IPS-18c (cell line): ENCODE data around the gene DPYD.

Source experiments
- H3K4me3 ChIP-seq: 2 replicates; pipeline ENCODE4 v1.7.0; 2013; ENCODE audit warnings: low read depth, mild to moderate bottlenecking, low read length, moderate library complexity; ENCODE audit not compliant: insufficient read depth
- H3K9me3 ChIP-seq: one replicate; pipeline ENCODE4 v1.6.1; 2013; ENCODE audit warnings: mild to moderate bottlenecking, low read length, moderate library complexity; ENCODE audit not compliant: control insufficient read depth, insufficient read depth

DPYD gene

DNA sequence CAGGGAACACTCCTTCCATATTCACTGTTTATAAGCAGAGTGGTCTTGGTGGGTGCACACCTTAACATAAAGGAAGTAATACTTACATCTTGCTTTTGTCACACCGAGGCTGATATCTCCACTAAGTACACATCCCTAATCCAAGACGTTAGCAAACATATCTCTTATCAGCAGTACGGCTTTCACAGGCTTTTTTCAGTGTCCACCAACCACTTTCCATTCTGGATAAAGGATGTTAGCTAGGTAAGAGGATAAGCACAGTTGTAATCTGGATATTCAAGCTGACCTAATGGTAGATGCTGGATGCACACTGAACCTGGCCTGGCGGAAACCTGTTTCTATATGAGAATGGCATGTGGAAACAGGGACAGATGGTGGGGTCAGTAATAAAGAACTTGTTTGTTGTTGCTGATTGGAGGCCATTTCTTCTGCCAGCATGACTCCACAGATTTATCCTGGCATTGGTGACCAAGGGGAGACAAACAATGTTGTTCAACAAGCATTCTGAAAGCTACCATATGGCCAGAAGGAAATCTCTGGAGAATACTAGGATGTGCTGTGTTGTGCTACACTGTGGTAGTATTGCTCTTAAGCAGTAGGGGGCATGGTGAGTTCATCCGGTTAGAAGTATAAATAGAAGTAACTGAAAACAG lies 782.8 kb downstream of the DPYD start:
- Histone ChIP-seq H3K4me3 (no peak overlapping the region), H3K9me3 (no peaks in the 10 kb centered on the region)

DNA sequence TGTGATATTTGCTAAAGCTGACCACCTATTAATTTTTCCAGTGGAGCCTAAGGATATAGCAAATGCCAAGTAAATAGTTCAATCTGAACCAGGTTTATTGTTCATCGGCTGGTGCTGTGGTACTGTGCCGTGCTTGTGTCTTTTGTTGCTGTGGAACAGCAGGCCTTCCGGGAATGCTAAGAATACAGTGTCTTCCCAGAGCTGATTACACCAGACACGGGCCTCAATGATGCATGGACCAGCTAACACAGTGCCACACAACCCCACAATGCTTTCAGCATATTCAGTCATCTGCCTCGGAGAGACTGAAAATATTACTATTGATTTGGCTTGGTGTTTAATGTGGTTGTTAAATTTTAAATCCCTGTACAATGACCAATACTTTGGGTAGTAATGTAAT lies 783.8 kb downstream of the DPYD start:
- no peaks in the 10 kb centered on the region for H3K9me3 ChIP-seq
- H3K4me3 ChIP-seq, result no peak overlapping the region

DNA sequence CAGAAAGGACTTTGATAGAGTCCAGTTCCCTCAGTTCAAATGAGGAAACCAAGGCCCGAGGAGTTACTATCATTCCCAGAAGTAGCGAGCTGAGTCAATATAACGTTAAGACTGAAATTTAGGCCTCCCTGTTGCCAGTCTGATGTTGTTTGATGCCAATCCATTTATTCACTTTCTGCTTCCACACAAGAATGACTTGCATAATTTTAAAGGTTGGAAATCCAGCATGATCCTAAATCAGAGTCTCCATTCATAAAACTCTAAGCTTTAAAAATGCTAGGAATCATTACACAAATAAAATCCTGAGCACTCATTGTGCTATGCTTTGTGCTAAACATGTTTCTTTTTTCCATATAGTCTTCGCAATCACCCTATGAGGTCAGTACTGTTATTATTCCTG lies 784.9 kb downstream of the DPYD start:
- Histone ChIP-seq H3K4me3 (no peak overlapping the region), H3K9me3 (no peaks in the 10 kb centered on the region)

DNA sequence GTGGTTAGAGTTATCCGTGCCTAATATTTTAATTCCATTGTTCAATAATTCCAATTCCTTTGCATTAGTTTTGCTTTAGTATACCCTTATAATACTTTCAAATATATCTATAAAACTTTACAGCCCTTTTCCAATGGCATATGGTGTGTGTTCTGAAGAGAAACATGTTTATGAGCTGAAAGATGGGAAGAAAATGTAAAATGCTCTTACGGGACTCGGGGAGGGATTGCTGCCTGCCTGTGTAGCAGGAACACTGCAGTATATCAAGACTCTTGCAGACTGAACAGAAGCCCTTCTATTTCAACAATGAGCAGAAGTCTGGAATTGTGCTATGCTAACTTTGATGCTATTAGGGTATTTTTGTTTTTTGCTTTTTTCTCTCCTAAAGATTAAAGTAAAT lies 792.4 kb downstream of the DPYD start:
- Histone ChIP-seq H3K4me3 (no peak overlapping the region), H3K9me3 (no peaks in the 10 kb centered on the region)

- Histone ChIP-seq H3K9me3 (no peaks in the 10 kb centered on the region), H3K4me3 (no peak overlapping the region)
These were observed 797.0 kb downstream of the DPYD start for GRCh38 chr1:97123717-97124431.

DNA sequence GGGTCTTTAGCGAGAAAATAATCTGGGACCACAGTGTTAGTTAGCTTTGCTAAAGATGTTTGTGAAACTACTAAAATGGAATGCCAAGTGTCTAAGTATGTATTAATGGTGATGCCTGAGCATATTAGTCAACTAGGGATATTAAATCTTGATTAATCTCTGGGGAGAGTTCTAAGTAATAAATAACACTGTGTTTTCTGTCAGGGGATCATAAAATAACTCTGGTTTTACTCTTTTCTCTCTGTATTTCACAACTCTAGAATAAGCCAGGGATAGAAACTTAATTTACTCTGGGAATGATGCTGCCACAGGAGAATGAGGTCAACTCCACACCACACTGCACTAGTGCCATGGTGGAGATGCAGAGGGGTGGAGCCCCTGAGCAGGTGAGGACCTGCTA lies 800.0 kb downstream of the DPYD start:
- Histone ChIP-seq H3K9me3 (no peaks in the 10 kb centered on the region), H3K4me3 (no peak overlapping the region)

DNA sequence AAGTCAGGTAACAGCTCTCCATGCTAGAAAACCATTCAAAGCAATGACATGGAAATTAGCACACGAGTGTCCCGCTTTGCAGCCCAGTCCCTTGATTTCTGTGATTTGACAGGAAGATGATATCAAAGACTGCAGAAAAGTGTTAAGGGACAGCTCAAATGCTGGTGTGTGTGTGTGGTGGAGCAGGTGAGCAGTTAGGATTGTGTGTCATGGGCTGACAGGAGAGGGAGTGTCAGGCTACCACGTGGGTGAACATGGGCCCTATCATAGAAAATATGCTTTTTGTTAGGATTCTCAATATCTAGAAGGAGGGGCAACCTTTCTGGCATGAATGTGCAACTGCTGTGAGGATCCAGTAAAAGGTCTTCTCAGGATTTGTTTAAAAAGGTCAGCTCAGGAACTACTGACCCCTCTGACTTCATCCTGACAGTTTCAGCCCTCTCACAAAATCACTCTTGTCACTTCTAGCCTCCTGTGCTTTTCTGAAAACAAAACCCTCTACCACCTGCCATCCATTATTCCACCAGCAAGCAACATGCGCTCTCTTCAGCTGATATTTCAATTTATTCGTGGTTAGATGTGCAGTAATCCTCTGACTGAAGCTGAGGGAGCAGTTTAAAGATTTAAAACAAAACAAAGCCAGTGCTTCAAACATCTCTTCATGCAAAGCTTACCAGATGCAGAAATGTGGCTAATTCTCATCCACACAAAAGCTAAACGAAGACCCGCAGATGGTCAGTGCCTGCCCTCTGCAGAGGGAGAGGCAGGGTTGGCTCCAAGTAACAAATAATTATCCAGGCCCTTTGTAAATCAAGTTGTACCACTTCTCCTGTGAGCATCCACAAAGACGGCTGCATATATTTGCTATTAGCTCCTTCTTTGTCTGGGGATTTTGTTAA lies 801.3 kb downstream of the DPYD start:
- Histone ChIP-seq H3K4me3 (no peak overlapping the region), H3K9me3 (no peaks in the 10 kb centered on the region)

GRCh38 chr1:97114842-97115241 lies 806.0 kb downstream of the DPYD start:
- no peak overlapping the region for H3K4me3 ChIP-seq
- H3K9me3 ChIP-seq, result no peaks in the 10 kb centered on the region

DNA sequence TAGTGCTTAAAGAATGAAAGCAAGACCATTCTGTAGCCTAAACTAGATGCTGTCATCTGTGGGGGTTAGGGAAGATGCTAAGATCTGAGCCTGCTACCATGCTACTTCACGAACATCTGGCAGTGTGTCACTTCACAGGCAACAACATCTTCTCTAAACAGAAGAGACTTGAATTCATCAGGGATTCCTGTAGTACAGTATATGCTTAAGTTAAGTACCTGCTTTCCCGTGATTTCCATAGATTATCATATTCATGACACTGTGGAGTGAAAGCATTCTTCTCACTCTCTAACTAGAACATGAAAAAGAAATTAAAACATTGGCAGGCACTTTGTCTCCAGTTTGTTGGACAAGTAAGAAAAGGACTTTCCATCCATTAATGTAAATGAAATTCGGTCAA lies 808.4 kb downstream of the DPYD start:
- Histone ChIP-seq H3K4me3 (no peak overlapping the region), H3K9me3 (no peaks in the 10 kb centered on the region)

DNA sequence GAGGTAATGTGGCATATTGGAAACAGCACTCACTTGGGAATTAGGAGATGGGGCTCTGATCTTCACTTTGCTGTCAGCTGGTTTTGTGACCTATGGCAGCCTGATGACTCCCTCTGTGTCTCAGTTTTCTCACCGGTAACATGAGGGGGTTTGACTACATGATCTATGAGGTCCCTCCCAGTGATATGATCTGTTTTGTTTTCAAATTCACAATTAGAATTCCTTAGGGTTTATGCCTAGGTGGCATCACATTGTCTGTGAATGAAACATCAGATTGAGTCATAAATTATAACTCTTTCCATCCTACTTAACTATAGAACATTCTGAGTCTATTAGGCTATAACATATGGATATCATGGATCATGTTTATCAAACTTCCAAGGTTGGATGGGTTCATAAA lies 812.7 kb downstream of the DPYD start:
- H3K4me3 ChIP-seq, result no peak overlapping the region
- H3K9me3 ChIP-seq, result no peaks in the 10 kb centered on the region

DNA sequence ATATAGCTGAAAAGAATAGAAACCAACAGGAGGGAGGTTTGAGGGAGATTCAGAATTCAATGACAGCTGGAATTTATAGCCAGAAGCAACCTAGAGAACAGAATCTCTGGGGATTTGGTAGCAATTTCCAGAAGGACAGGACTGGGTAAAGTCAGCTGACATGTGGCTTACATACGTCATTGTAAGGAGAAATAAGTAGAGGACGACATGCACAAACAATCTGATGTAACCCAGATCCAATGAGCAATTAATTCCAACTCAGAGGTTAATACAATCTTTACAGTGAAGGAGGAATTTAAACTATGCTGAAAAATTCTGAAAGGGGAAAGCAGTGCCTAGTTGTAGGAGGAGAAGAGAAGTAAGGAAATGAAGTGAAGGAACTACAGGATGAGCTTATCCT lies 815.3 kb downstream of the DPYD start:
- Histone ChIP-seq H3K4me3 (no peak overlapping the region), H3K9me3 (no peaks in the 10 kb centered on the region)

GRCh38 chr1:97101509-97101908 lies 819.3 kb downstream of the DPYD start:
- no peaks in the 10 kb centered on the region for H3K9me3 ChIP-seq
- H3K4me3 ChIP-seq, result no peak overlapping the region

DNA sequence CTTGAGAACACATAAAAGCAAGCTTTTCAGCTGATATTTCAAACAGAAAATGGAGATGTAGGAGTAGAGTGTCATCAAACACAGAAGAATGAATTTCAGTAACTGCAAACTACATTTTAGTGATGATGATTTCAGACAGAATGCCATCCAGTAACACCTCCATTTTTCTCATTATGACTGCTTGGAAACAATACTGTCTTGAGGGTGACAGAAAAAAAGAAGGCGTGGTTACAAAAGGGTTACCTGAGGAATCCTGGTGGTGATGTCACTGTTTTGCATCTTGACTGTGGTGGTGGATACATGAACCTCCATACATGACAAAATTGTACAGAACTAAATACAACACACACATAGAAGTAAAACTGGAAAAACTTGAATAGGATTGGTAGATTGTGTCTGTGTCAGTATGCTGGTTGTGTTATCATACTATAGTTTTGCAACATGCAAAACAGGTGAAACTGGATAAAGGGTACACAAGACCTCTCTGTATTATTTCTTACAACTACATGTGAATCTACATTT lies 823.4 kb downstream of the DPYD start:
- no peak overlapping the region for H3K4me3 ChIP-seq
- no peaks in the 10 kb centered on the region for H3K9me3 ChIP-seq

DNA sequence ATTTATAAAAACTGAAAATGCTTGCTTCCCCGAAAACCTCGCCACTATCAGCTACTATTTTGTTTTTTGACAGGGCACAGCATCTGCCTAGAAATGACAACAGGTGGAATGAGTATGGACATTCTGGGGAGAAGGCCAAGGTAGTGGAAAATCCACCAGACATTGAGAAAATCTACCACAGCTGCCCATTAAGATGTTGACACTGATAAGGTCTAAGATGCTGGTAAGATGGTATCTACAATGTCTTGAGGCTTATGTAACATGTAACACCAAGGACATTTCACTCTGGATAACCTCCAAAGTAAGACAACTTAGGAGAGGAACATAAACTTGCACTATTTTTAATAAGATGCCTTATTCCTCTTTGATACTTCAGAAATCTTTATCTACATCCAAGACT lies 825.1 kb downstream of the DPYD start:
- no peak overlapping the region for H3K4me3 ChIP-seq
- no peaks in the 10 kb centered on the region for H3K9me3 ChIP-seq

DNA sequence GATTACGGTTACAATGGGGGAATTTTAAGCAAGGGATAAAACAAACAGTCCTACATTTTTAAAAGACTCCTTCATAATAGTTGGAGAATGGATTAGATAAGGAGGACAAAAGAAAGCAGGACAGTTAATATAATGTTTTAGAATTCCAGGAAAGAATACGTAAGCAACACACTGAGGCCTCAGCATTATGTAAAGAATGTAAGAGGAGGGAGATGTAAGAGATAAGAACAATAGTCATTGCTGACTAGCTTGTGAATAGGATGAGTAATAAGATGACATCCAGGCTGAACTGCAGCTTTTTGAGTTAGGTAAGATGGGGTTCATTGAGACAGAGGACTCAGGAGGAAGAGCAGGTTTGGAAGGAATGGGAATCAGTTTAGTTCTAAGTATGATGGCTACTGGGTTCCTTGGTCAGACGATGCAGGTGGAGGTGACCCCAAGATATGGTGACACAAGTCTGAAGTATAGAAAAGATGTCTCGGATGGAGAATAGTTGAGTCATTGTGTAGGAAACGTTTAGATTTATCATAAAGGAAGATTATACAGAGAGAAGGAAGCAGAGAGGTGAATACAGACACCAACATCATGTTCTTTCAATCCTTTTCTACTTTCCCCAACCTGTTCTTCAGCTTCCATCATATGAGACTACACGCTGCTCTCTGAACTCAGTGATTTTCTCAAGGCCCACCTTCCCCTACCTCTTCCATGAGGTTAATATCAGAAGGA lies 826.4 kb downstream of the DPYD start:
- Histone ChIP-seq H3K4me3 (no peak overlapping the region), H3K9me3 (no peaks in the 10 kb centered on the region)

- H3K9me3 ChIP-seq, result no peaks in the 10 kb centered on the region
These were observed 827.1 kb downstream of the DPYD start for GRCh38 chr1:97093741-97094140.

DNA sequence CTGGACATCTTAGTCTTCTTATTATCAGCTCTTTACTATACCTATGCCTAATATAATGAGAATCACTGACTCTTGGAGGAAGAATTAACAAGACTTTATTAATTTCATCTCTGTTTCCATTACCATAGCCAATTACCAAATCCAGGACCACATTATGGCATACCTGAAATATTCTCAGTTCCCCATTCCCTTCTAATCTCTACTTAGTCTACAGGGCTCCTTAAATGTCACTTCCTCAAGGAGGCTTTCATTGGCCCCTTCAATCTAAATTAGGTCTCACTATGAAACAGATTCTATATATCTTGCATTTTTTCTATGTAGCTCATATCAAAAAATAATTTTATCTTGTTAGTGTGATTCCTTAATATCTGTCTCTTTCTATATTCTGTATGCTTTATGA lies 828.0 kb downstream of the DPYD start:
- H3K4me3 ChIP-seq, result no peak overlapping the region
- H3K9me3 ChIP-seq, result no peaks in the 10 kb centered on the region

More at GRCh38 chr1:97093741-97094140, 827.1 kb downstream of the DPYD start:
- H3K4me3 ChIP-seq, result no peak overlapping the region
